Right lung (tissue), 5 donors: ENCODE measurements around the gene MYDGF. TPM values are rescaled to one million over a fixed set of nuclear protein-coding genes. Genes with fewer than 3 reads are reported as not detected.
"Not testable (repeated sequence)": the region's sequence is repeated elsewhere in the genome, so short reads cannot be mapped to it uniquely, and the experiment has no call there.

Experiments
- DNase-seq, 2 donors: peaks; one replicate each; pipeline ENCODE4 v3.0.0-alpha.2; 2013
- polyA plus RNA-seq, 5 donors: library from polyadenylated mRNA; unstranded; fragments of 120-200 nt; gene quantifications; one replicate each; pipeline versions ENCODE4 v1.2.1 to v1.2.3, GENCODE V29; 2013; ENCODE audit warnings: inconsistent platforms in 1 of 5, low replicate concordance in 1 of 5; ENCODE audit not compliant: insufficient read length in 5 of 5, insufficient read depth in 1 of 5

MYDGF gene
- polyA plus RNA-seq, 5 donors: 57.2 to 105 (median 69.4) TPM

DNA sequence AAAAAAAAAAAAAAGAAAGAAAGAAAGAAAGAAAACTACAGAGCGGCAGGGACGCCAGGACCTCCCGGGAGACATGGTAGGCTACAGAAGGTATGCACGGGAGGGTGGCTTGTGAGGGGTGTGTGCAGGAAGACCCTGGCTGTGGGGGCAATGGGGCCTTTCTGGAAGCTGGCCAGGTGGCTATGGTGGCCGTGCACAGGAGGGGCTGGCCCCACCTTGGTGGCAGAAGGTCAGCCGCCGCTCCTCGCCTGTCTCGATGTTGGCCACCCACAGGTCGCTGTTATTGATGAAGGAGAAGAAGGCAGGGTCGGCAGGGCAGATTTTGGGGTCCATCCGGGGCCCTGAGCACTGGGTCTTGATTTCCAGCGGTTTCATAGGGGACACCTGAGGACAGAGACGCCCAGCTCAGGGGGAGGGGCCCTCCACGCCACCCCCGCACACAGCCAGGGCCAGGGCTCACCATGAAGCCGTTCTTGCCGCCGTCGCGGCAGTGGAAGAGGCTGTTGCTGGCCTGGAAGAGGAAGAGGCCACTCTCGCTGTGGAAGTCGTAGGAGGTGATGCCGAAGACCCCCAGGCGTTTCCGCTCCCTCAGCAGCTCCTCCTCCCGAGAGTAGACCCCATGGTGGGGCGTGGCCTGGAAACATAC lies 33.7 kb upstream of the MYDGF start:
- DNase-seq: no peak

DNA sequence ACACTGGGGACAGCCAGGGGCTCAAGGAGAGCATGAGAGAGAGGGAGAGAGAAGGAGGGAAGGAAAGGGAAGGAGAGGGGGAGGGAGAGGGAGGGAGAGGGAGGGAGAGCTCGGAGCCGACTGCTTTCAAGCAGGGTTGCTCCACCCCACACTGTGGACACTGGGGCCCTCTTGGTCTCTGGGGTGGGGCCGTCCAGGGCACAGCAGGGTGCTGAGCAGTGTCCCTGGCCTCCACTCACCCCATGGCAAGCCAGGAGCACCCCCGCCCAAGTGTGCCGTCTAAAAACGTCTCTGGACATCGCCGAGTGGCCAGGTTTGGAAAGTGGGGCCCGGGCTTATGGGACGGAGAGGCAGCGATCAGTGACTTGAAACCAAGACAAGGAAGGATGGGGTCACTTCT lies 32.6 kb upstream of the MYDGF start:
- DNase-seq: no peak

- no peak for DNase-seq
Observed at GRCh38 chr19:4701557-4701956, 31.4 kb upstream of the MYDGF start.

DNA sequence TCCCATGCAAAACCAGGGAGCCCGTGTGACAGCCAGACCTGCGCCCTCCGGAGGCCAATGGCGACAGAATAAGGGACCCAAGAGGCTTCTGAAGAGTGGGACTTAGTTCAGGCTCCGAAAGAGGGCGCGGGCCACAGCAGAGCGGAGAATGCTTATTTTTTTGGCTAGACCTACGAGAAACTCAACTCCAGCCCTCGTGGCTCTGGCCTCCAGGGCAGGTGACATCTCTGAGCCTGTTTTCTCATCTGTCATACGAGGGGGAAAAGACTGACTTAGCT lies 30.5 kb upstream of the MYDGF start:
- no peak for DNase-seq

DNA sequence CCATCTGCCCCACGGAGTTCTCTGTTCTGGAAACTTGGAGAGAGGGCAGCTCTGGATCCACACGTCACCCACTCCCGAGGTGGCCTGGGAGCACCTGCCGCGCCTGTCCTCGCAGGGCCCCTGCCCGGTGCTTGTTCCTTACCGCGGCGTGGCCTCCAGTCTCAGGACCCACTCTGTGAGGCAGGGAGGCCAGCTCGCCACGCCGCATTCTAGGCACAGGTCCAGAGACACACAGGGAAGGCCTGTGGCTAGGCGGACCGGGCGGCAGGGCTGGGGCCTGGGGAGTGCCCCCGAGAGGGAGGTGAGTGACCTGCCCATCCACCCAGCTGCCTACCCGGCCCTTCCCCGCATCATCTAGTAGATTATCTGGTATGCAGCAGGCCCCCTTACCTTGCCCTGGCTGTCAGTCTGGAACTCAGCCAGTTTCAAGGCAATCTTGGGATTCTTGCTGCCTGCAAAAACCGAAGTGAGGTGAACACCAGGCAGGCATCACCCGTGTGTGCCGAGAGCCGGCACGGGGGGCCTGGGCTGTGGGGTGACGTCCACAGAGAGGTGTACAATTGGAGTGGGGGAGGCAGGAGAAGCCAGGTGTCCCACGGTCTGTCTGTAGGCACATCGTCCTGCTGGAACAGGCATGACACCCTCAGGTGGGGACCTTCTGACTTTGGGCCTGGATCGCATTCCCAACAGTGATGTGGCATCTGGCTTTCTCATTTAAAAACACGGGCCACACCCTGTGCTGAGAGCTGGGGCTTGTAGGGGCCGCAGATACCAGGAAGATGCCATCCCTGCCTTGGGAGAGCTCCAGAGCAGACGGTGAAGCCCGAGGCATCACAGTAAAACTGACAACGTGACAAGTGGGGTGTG lies 29.9 kb upstream of the MYDGF start:
- no peak for DNase-seq

- DNase-seq: no peak
Observed at GRCh38 chr19:4697304-4697703, 27.2 kb upstream of the MYDGF start.

- DNase-seq: no peak
Observed at GRCh38 chr19:4695224-4695731, 25.1 kb upstream of the MYDGF start.

DNA sequence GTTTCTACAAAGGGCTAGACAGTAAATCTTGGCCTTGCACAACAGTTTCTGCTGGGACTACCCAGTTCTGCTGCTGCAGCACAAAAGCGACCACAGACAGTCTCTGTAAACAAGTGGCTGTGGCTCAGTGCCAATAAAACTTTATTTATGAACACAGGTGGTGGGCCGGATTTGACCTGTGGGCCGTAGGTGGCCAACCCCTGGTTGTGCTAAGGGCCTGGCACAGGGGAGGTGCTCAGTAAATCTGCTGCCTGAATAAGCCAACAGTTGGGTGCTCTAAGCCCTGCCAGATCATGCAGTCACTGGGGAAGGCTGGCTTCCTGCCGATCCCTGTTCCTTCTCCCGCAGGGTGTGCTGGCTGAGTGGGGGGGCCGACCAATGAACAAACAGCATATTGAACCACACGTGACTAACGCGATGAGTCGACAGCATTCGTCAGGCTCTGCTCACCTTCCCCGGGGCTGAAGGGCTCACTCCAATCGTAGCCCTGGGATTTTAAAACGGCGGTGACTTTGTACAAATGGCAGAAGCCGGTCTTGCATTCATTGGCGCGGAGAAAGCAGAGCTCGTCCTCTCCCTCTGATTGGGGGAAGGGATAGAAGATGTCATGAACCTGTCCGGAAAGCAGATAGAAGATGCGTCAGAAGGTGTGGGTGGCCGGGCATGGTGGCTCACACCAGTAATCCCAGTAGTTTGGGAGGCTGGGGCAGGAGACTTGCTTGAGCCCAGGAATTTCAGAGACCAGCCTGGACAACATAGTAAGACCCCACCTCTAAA lies 24.3 kb upstream of the MYDGF start:
- no peak for DNase-seq

- no peak for DNase-seq
Observed at GRCh38 chr19:4693471-4694121, 23.5 kb upstream of the MYDGF start.

GRCh38 chr19:4693078-4693350 lies 22.9 kb upstream of the MYDGF start:
- DNase-seq: no peak

GRCh38 chr19:4692251-4693077 lies 22.3 kb upstream of the MYDGF start:
- DNase-seq: no peak

GRCh38 chr19:4691373-4691772 lies 21.2 kb upstream of the MYDGF start:
- no peak for DNase-seq

DNA sequence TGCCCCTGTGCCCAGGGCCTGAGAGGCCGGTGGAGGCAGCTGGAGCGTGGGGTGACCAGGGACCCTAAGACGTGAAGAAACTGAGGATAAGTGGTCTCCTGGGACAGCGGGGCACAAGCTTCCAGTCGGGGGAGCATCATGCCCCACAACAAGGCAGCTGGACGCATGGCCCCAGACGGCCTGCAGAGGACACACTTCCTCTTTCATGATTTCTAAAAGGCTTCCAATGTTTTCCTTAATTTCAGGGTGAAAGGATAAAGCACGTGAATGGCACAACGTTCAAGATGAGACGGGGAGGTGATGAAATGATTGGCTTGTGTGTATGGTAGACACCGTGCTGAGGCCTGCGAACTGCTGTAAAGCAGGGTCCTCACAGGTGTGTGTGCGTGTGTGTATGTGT lies 20.2 kb upstream of the MYDGF start:
- DNase-seq: no peak

- no peak for DNase-seq
Observed at GRCh38 chr19:4689403-4689802, 19.3 kb upstream of the MYDGF start.

- DNase-seq: no peak
Observed at GRCh38 chr19:4688587-4688986, 18.4 kb upstream of the MYDGF start.

- DNase-seq: no peak
Observed at GRCh38 chr19:4687396-4687795, 17.3 kb upstream of the MYDGF start.

DNA sequence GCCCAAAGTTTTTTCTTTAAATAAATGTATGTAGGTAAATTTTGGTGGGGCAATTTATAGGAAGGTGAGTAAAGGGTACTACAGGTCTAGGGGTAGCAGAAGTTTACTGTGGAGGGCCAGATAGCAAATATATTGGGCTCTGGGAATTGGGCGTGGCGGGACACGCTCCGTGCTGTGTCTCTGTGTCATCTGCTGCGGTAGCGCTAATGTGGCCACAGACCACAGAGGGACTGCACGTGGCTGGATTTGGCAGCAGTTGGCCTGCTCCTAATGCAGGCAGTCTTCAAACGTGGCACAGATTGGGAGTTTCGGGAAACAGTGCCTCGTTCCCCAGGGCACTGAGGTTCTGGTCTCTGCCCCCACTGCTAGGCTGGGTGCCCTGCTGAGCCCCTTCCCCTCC lies 16.6 kb upstream of the MYDGF start:
- no peak for DNase-seq

GRCh38 chr19:4684312-4685095 lies 14.4 kb upstream of the MYDGF start:
- DNase-seq: no peak

GRCh38 chr19:4682417-4683200 lies 12.5 kb upstream of the MYDGF start:
- no peak for DNase-seq

DNA sequence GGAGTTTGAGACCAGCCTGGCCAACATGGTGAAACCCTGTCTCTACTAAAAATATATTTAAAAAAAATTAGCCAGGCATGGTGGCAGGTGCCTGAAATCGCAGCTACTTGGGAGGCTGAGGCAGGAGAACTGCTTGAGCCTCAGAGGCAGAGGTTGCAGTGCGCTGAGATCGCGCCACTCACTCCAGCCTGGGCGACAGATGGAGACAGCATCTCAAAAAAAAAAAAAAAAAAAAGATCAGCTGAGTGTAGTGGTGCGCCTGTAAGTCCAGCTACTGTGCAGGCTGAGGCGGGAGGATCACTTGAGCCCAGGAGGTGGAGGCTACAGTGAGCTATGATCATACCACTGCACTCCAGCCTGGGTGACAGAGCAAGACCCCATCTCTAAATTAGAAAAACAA lies 9.9 kb upstream of the MYDGF start:
- not testable (repeated sequence) for DNase-seq
